22Rv1 (cell line): Measurements from ENCODE around the gene ORAI3.

Source experiments
- H3K27ac ChIP-seq: fragments of 450-650 bp; 2 replicates; pipeline ENCODE4 v1.5.1; 2017
- CTCF ChIP-seq: fragments of 450-650 bp; IDR thresholded peaks from 2 replicates; pipeline ENCODE4 v1.5.1; 2017; ENCODE audit warnings: mild to moderate bottlenecking
- ZFX ChIP-seq: fragments of 450-650 bp; IDR thresholded peaks from 2 replicates; pipeline ENCODE4 v1.6.1; 2017; ENCODE audit warnings: antibody characterized with exemption, borderline replicate concordance

ORAI3 gene

GRCh38 chr16:30983289-30983889 is 34.5 kb downstream of the ORAI3 start:
- no peak for TF ChIP-seq ZFX
- TF ChIP-seq CTCF = no peak
- no peak overlapping the region for H3K27ac ChIP-seq

GRCh38 chr16:30983898-30984610 is 35.2 kb downstream of the ORAI3 start:
- peak overlapping the region; percentile 71; the same call in 1 of the 2 replicates for H3K27ac ChIP-seq

GRCh38 chr16:30984669-30985400 is 36.0 kb downstream of the ORAI3 start, which contains the start of gene HSD3B7:
TSS of gene HSD3B7 (plus strand) at chr16:30985207. CDS start at chr16:30985659, 452 bp downstream.
- H3K27ac ChIP-seq = peak within 1 kb of the TSS; percentile 71
- no peak for TF ChIP-seq ZFX
- peak; percentile 93 for TF ChIP-seq CTCF

More at GRCh38 chr16:30983898-30984610, 35.2 kb downstream of the ORAI3 start:
- TF ChIP-seq CTCF = no peak
- no peak for TF ChIP-seq ZFX

- TF ChIP-seq ZFX (no peak), CTCF (peak; percentile 51)
- peak overlapping the region; percentile 71 for H3K27ac ChIP-seq
These were observed 36.7 kb downstream of the ORAI3 start for GRCh38 chr16:30985401-30986128.

- no peak for TF ChIP-seq CTCF
- TF ChIP-seq ZFX = no peak
- no peak overlapping the region; the same call in 1 of the 2 replicates for H3K27ac ChIP-seq
These were observed 37.5 kb downstream of the ORAI3 start for GRCh38 chr16:30986129-30986991.

GRCh38 chr16:30987581-30988190 is 38.8 kb downstream of the ORAI3 start:
- no peak overlapping the region for H3K27ac ChIP-seq
- TF ChIP-seq ZFX (no peak), CTCF (no peak)
